Esophagus muscularis mucosa (tissue), 4 donors: Measurements from ENCODE around the gene MCL1. TPM values are rescaled to one million over a fixed set of nuclear protein-coding genes. Genes with fewer than 3 reads are reported as not detected.
"Not testable (repeated sequence)": the region's sequence is repeated elsewhere in the genome, so short reads cannot be mapped to it uniquely, and the experiment has no call there.

ENCODE experiments used
- DNase-seq: peaks from one replicate; pipeline ENCODE4 v3.0.0-alpha.2; 2017; ENCODE audit errors: extremely low spot score
- H3K27ac ChIP-seq, 4 donors: fragments of 200-600 bp; sonication (generic); replicated peaks in 1 of 4; 1 replicate in 3 of 4; 2 replicates in 1 of 4; pipeline ENCODE4 v1.5.1; 2016 to 2019; ENCODE audit warnings: mild to moderate bottlenecking in 1 of 4
- H3K27me3 ChIP-seq, 4 donors: fragments of 200-600 bp; sonication (generic); one replicate each; pipeline versions ENCODE4 v1.5.1 to v1.6.0; 2016 to 2019
- H3K36me3 ChIP-seq, 4 donors: fragments of 200-600 bp; sonication (generic); one replicate each; pipeline ENCODE4 v1.5.1; 2016 to 2019
- H3K4me1 ChIP-seq, 4 donors: fragments of 200-600 bp; sonication (generic); one replicate each; pipeline ENCODE4 v1.5.1; 2016 to 2019
- H3K4me3 ChIP-seq, 4 donors: fragments of 200-600 bp; sonication (generic); 1 replicate in 2 of 4; 2 replicates in 2 of 4; pipeline ENCODE4 v1.5.1; 2016 to 2019; ENCODE audit warnings: mild to moderate bottlenecking in 4 of 4, moderate library complexity in 1 of 4
- H3K9me3 ChIP-seq, 4 donors: fragments of 200-600 bp; sonication (generic); 1 replicate in 3 of 4; 2 replicates in 1 of 4; pipeline ENCODE4 v1.5.1; 2016 to 2019
- CTCF ChIP-seq, 3 experiments: fragments of 200-600 bp in 2 of 3; fragments of 450-650 bp in 1 of 3; sonication (generic) in 2 of 3; IDR thresholded peaks; one replicate each; pipeline ENCODE4 v1.5.1; 2017 to 2019; ENCODE audit warnings: antibody characterized with exemption in 3 of 3, mild to moderate bottlenecking in 2 of 3, moderate library complexity in 1 of 3
- EP300 ChIP-seq: sonication (generic); formaldehyde crosslinking; IDR thresholded peaks from one replicate; pipeline ENCODE4 v1.6.1; 2017; ENCODE audit warnings: antibody characterized with exemption
- POLR2A ChIP-seq: fragments of 450-650 bp; IDR thresholded peaks from one replicate; pipeline ENCODE4 v1.6.1; 2017; ENCODE audit warnings: antibody characterized with exemption, moderate library complexity, mild to moderate bottlenecking, low read depth
- POLR2AphosphoS5 ChIP-seq, 2 donors: sonication (generic); formaldehyde crosslinking; IDR thresholded peaks; one replicate each; pipeline ENCODE4 v1.6.1; 2017; ENCODE audit warnings: antibody characterized with exemption in 2 of 2
- WGBS: methylation state at CpG from one replicate; pipeline ENCODE4 v1.1.5; 2018; 5-methylcytosine and 5-hydroxymethylcytosine counted together
- intact Hi-C: fragments of 100-400 bp; cut with DNase I; formaldehyde crosslinking; loops from one replicate; pipeline ENCODE4 v1.15.1; 2023
- total RNA-seq, 4 donors: library from RNA; depleted of rRNA; stranded (reverse); fragments of >200 nt; gene quantifications; one replicate each; pipeline versions ENCODE4 v1.1.0 to v1.2.1, GENCODE V29; 2016

The MCL1 gene
- total RNA-seq, 4 donors from 2014 or later: 192 to 460 (median 255) TPM

GRCh38 chr1:150573648-150574071, 5.8 kb downstream of the MCL1 start:
- DNase-seq, H3K27me3 ChIP-seq, intact Hi-C loops, H3K9me3 ChIP-seq: not testable (repeated sequence)
- Histone ChIP-seq H3K27ac (peak overlapping the region; percentile 93 to 100 (median 98)), H3K4me1 (peaks cover 61 to 74% (median 72%) of the 10 kb centered on the region in 4 donors), H3K4me3 (peak overlapping the region; percentile 64 to 100 (median 88)), H3K36me3 (peaks cover 44 to 93% (median 68%) of the 10 kb centered on the region in 4 donors)
- peak in 1 of 2 donors; percentile 45 for TF ChIP-seq POLR2AphosphoS5 (IDR thresholded peaks at IDR 0.05)
- WGBS: 75% methylated on average over 13 of the region's 13 CpGs

GRCh38 chr1:150572918-150573647, 6.3 kb downstream of the MCL1 start:
- Histone ChIP-seq H3K27me3 (no peaks in the 10 kb centered on the region), H3K36me3 (peaks cover 44 to 89% (median 68%) of the 10 kb centered on the region in 4 donors), H3K4me3 (peak overlapping the region; percentile 64 to 100 (median 88)), H3K27ac (peak overlapping the region; percentile 93 to 100 (median 98)), H3K4me1 (peaks cover 66 to 80% (median 78%) of the 10 kb centered on the region in 4 donors), H3K9me3 (no peaks in the 10 kb centered on the region)
- WGBS: 47% methylated on average over 4 of the region's 4 CpGs
- TF ChIP-seq POLR2A (no peak), CTCF (IDR thresholded peaks at IDR 0.05) (no peak), POLR2AphosphoS5 (IDR thresholded peaks at IDR 0.05) (peak in 1 of 2 donors; percentile 45), EP300 (no peak)
- intact Hi-C loops: no loop called here
- no peak for DNase-seq

DNA sequence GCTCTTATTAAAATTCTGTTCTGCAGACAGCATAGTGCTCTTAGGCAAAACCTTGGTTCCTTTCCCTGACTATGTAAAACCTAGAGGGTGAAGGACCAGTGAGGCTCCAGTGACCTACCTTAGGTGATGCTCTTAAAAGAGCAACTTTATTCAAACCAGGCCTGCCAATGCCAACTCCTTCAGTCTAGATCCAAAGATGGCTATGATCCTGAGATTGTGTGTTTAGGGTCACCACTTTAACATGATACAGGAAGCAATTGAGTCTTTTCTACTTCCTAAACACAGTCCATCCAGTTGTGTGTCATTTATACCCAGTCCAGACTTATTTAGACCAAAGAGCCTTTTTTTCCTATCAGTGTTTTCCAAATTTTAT, 10.8 kb downstream of the MCL1 start:
- no peak for TF ChIP-seq POLR2AphosphoS5 (IDR thresholded peaks at IDR 0.05)
- no peak for TF ChIP-seq EP300
- no peak for TF ChIP-seq CTCF (IDR thresholded peaks at IDR 0.05)
- TF ChIP-seq POLR2A: no peak
- Histone ChIP-seq H3K27me3 (no peaks in the 10 kb centered on the region), H3K9me3 (no peaks in the 10 kb centered on the region), H3K27ac (peak overlapping the region; percentile 93 to 100 (median 98)), H3K36me3 (peaks cover 13 to 44% (median 30%) of the 10 kb centered on the region in 4 donors), H3K4me3 (peak overlapping the region; percentile 45 to 53 (median 51)), H3K4me1 (peaks cover 96 to 100% (median 100%) of the 10 kb centered on the region in 4 donors)
- intact Hi-C loops: no loop called here
- no peak for DNase-seq

DNA sequence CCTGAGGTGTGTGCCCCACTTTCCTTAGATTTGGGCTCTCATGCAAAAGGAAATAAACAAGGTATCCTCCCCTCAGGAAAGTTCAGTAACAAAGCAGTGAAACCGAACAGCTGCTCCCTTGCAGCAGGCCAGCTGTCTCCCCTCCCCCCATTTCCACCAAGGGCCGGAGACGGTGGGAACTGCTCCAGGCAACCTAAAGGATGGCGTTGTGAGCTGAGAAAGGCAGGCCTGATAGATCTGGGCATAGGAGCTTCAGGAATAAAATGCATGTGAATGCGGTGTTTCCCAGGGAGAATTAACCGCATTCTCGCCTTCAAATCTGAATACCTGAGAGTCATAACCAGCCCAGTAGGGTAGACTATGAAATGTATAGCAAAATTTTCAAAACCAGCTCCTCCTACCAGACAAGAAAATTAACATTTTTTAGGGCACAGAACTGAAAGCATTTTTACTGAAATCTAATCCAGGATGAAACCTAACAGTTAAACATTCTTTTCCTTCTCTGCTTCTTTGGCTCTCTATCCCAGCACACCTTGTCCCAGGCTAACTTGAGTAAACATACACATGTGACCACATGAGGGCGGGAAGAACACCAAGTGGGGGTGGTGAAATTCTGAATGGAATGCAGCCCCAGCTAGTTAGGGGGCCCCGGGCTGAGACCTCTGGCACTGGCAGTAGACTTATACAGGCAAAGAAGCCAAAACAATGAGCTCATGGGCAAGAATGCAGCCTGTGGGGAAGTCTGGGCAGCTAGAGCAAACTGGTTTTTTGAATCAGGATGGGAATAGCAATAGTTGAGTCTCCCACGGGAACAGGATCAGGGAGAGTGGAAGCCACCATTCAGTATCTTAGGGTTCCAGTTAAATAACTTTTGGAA, 11.5 kb downstream of the MCL1 start:
- intact Hi-C loops: no loop called here
- H3K4me1 ChIP-seq: peaks cover 96 to 100% (median 100%) of the 10 kb centered on the region in 4 donors
- H3K4me3 ChIP-seq: peak overlapping the region; percentile 45 to 53 (median 51)
- peaks cover 7 to 38% (median 24%) of the 10 kb centered on the region in 4 donors for H3K36me3 ChIP-seq
- peak; percentile 95 for TF ChIP-seq EP300
- no peak for TF ChIP-seq POLR2A
- TF ChIP-seq CTCF (IDR thresholded peaks at IDR 0.05): no peak
- peak in 1 of 2 donors; percentile 96 for TF ChIP-seq POLR2AphosphoS5 (IDR thresholded peaks at IDR 0.05)
- H3K27me3 ChIP-seq: no peaks in the 10 kb centered on the region
- no peak for DNase-seq
- H3K9me3 ChIP-seq: no peaks in the 10 kb centered on the region
- peak overlapping the region; percentile 93 to 100 (median 98) for H3K27ac ChIP-seq
- 1% methylated on average over 10 of the region's 10 CpGs for WGBS

GRCh38 chr1:150567341-150567716, 12.1 kb downstream of the MCL1 start:
- Histone ChIP-seq H3K4me1 (peaks cover 96 to 100% (median 100%) of the 10 kb centered on the region in 4 donors), H3K36me3 (peaks cover under 1 to 31% (median 18%) of the 10 kb centered on the region in 4 donors), H3K4me3 (peak overlapping the region; percentile 45 to 53 (median 51)), H3K9me3 (no peaks in the 10 kb centered on the region), H3K27me3 (no peaks in the 10 kb centered on the region), H3K27ac (peak overlapping the region; percentile 93 to 100 (median 98))
- intact Hi-C loops: no loop called here
- 9% methylated on average over 3 of the region's 3 CpGs for WGBS
- DNase-seq: no peak
- TF ChIP-seq POLR2A (no peak), POLR2AphosphoS5 (IDR thresholded peaks at IDR 0.05) (no peak), CTCF (IDR thresholded peaks at IDR 0.05) (no peak), EP300 (no peak)
